ENCODE data around the gene TM9SF1. TPM values are rescaled to one million over a fixed set of nuclear protein-coding genes. Genes with fewer than 3 reads are reported as not detected.
A peak's percentile ranks its signal among the peaks of the same experiment; 100 is the strongest.

Gene TM9SF1
- total RNA-seq, 1 donor from 2014 or later, result 84.1 TPM

- DNase-seq (ENCODE audit: low read depth), result no peak
- TF ChIP-seq, protein P1, sequence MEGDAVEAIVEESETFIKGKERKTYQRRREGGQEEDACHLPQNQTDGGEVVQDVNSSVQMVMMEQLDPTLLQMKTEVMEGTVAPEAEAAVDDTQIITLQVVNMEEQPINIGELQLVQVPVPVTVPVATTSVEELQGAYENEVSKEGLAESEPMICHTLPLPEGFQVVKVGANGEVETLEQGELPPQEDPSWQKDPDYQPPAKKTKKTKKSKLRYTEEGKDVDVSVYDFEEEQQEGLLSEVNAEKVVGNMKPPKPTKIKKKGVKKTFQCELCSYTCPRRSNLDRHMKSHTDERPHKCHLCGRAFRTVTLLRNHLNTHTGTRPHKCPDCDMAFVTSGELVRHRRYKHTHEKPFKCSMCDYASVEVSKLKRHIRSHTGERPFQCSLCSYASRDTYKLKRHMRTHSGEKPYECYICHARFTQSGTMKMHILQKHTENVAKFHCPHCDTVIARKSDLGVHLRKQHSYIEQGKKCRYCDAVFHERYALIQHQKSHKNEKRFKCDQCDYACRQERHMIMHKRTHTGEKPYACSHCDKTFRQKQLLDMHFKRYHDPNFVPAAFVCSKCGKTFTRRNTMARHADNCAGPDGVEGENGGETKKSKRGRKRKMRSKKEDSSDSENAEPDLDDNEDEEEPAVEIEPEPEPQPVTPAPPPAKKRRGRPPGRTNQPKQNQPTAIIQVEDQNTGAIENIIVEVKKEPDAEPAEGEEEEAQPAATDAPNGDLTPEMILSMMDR (conservative IDR thresholded peaks at IDR 0.05; ENCODE audit: low read depth, low read length), result no peak
- no peak overlapping the region for H3K4me3 ChIP-seq (ENCODE audit: low read depth, low read length)
Observed at GRCh38 chr14:24190416-24190815, 4.8 kb downstream of the TM9SF1 start.

DNA sequence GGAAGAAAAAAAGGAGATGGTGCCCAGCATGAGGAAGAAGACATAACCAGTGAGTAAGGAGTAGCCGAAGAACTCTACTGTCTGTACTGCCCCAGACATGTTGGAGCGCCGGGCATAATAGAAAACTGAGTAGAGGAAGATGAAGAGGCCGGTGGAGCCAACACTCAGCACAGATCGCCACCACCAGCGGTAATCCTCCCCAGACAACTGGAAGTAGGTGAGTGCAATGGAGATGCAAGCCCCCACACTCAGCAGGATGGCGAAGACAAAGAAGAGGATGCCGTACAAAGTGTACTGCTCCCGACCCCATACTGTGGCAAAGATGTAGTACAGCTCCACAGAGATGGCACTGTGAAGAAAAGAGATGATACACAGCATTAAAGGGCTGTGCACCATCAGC lies 5.8 kb downstream of the TM9SF1 start:
- H3K4me3 ChIP-seq (ENCODE audit: low read depth, low read length), result no peak overlapping the region
- no peak for DNase-seq (ENCODE audit: low read depth)
- TF ChIP-seq, protein P1 (conservative IDR thresholded peaks at IDR 0.05; ENCODE audit: low read depth, low read length), result no peak

DNA sequence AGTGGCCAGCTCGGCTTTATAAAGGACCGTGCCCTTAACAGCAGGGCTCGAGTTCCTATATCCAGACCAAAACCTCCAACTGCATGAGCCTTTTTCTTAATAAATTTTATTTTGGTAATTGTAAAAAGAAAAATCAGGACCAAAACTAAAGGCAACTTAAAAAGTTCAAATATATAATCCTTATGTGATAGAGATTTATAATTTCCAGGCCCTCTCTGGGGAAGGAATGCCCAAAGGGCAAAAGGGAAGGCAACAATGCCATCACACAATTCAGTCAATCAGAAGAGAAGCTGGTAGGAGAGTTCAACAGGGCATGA lies 6.2 kb downstream of the TM9SF1 start:
- TF ChIP-seq, protein P1 (conservative IDR thresholded peaks at IDR 0.05; ENCODE audit: low read depth, low read length), result no peak
- peak overlapping the region; percentile 93 for H3K4me3 ChIP-seq (ENCODE audit: low read depth, low read length)
- DNase-seq (ENCODE audit: low read depth), result no peak

GRCh38 chr14:24188251-24189058 lies 6.8 kb downstream of the TM9SF1 start, which contains the start of gene IPO4:
TSS of gene IPO4 (minus strand) at chr14:24188816. CDS start at chr14:24188787, 29 bp downstream.
- TF ChIP-seq, protein P1 (conservative IDR thresholded peaks at IDR 0.05; ENCODE audit: low read depth, low read length), result no peak
- peak within 1 kb of the TSS; percentile 93 for H3K4me3 ChIP-seq (ENCODE audit: low read depth, low read length)
- peak; percentile 84 for DNase-seq (ENCODE audit: low read depth)

GRCh38 chr14:24187539-24187915 lies 7.7 kb downstream of the TM9SF1 start:
- DNase-seq (ENCODE audit: low read depth), result no peak
- TF ChIP-seq, protein P1 (conservative IDR thresholded peaks at IDR 0.05; ENCODE audit: low read depth, low read length), result no peak
- H3K4me3 ChIP-seq (ENCODE audit: low read depth, low read length), result peak overlapping the region; percentile 93

GRCh38 chr14:24186831-24187538 lies 8.3 kb downstream of the TM9SF1 start:
- TF ChIP-seq, protein P1 (conservative IDR thresholded peaks at IDR 0.05; ENCODE audit: low read depth, low read length), result no peak
- peak overlapping the region; percentile 93 for H3K4me3 ChIP-seq (ENCODE audit: low read depth, low read length)

More at GRCh38 chr14:24186831-24187538, 8.3 kb downstream of the TM9SF1 start:
- no peak for DNase-seq (ENCODE audit: low read depth)

Data from epithelial cell of proximal tubule (primary cell).